Measurements from ENCODE around the gene CHRM4. TPM values are rescaled to one million over a fixed set of nuclear protein-coding genes. Genes with fewer than 3 reads are reported as not detected.

CHRM4 gene
- total RNA-seq, 1 donor from 2014 or later, result not detected

DNA sequence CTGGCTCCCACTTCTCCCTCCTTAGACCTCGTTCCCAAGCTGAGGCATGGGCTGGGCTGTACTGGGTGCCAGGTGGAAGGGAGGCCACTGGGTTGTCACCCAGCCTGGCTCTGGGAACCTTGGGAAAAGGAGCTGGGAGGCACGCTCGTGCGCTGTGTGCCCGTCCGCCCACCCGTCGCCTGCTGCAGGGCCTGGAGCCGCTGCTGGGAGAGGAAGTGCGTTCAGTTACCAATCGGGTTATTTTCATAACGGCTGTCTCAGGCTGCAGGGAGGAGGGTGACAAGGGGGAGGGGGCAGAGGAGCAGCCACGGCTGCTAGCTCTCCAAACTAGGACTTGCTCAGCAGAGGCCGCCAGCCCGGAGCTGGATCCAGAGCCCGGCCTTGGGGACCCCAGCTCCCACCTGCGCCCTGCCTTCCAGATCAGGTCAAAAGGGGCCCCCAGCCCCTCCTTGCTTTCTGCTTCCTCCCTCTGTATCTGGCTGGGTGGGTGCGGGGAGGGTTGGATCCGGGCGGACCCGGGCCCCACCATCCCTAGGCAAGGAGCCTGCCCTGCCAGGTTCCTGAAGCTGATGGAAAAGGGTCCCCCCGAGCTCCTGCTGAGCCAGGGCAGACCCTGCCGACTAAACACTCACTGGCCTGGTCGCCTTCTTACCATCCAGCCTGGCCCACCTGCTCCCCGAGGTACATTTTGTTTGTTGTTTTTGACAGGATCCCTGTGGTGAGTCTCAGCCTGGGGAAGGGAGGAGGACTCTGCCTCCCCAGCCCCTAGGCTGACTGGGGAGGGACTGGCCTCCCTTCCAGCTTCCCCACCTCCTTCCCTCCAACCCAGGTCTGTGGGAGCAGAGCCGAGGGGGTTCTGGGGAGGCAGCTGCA, 30.1 kb downstream of the CHRM4 start:
- DNase-seq (ENCODE audit: low read depth), result no peak
- H3K4me3 ChIP-seq (ENCODE audit: low read depth, low read length), result no peak overlapping the region
- TF ChIP-seq, protein P1, sequence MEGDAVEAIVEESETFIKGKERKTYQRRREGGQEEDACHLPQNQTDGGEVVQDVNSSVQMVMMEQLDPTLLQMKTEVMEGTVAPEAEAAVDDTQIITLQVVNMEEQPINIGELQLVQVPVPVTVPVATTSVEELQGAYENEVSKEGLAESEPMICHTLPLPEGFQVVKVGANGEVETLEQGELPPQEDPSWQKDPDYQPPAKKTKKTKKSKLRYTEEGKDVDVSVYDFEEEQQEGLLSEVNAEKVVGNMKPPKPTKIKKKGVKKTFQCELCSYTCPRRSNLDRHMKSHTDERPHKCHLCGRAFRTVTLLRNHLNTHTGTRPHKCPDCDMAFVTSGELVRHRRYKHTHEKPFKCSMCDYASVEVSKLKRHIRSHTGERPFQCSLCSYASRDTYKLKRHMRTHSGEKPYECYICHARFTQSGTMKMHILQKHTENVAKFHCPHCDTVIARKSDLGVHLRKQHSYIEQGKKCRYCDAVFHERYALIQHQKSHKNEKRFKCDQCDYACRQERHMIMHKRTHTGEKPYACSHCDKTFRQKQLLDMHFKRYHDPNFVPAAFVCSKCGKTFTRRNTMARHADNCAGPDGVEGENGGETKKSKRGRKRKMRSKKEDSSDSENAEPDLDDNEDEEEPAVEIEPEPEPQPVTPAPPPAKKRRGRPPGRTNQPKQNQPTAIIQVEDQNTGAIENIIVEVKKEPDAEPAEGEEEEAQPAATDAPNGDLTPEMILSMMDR (conservative IDR thresholded peaks at IDR 0.05; ENCODE audit: low read depth, low read length), result no peak

DNA sequence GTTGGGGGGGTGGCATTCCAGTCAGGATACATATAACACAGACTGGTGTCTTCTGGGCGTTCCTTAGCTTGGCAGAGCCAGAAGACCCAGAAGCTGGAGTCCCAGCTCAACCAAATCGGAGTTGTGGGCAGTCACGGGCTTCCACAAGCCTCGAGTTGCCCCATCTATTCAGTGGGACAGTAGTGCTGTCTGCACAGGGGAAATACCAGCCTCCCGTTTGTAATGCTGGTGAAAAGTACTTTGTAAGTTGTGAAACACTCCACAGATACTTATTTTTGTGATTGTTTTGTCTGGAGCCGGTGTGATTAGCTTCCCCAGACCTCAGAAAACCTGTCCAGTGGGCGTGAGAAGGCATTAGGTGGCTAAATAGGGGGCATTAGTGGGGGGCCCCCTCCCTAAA, 30.7 kb downstream of the CHRM4 start:
- TF ChIP-seq, protein P1 (conservative IDR thresholded peaks at IDR 0.05; ENCODE audit: low read depth, low read length), result no peak
- DNase-seq (ENCODE audit: low read depth), result no peak
- H3K4me3 ChIP-seq (ENCODE audit: low read depth, low read length), result no peak overlapping the region

DNA sequence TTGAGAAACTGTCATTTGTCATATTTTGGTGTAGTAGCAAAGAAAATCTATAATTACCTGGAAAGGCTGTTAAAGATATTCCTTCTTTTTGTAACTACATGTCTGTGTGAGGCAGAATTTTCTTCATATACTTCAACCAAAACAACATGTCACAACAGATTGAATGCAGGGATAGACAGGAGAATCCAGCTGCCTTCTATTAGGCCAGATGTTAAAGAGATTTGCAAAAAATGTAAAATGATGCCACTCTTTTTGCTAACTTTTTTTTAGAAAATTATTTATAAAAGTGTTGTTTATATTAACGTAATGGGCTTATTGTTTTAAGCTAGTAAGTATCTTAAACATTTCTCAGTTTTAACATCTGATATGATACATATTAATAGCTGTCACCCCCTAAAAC, 31.6 kb downstream of the CHRM4 start:
- DNase-seq (ENCODE audit: low read depth), result no peak
- TF ChIP-seq, protein P1 (conservative IDR thresholded peaks at IDR 0.05; ENCODE audit: low read depth, low read length), result no peak

DNA sequence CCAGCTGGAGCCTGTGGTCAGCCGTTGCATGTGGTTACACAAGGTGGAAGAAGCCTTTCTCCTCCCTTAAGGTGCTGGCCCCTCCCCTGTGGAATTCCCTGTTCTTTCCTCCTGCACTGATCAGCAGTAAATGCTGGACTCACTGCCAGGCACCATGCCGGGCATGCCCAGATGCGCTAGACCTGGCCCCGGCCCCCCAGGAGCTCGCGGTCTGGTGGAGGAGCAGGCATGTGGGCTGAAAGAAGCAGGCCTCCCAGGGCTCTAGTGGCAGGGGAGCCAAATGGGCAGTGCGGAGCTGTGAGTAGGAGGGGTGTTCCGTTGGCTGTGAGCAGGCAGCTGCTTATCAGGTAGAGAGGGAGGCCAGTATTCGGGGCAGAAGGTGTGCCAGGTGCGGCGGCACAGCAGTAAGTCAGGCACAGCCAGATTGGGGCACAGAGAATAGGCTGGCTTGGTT, 34.1 kb downstream of the CHRM4 start:
- no peak overlapping the region for H3K4me3 ChIP-seq (ENCODE audit: low read depth, low read length)
- TF ChIP-seq, protein P1 (conservative IDR thresholded peaks at IDR 0.05; ENCODE audit: low read depth, low read length), result no peak
- no peak for DNase-seq (ENCODE audit: low read depth)

More for the DNA sequence above, 31.6 kb downstream of the CHRM4 start:
- no peak overlapping the region for H3K4me3 ChIP-seq (ENCODE audit: low read depth, low read length)

DNA sequence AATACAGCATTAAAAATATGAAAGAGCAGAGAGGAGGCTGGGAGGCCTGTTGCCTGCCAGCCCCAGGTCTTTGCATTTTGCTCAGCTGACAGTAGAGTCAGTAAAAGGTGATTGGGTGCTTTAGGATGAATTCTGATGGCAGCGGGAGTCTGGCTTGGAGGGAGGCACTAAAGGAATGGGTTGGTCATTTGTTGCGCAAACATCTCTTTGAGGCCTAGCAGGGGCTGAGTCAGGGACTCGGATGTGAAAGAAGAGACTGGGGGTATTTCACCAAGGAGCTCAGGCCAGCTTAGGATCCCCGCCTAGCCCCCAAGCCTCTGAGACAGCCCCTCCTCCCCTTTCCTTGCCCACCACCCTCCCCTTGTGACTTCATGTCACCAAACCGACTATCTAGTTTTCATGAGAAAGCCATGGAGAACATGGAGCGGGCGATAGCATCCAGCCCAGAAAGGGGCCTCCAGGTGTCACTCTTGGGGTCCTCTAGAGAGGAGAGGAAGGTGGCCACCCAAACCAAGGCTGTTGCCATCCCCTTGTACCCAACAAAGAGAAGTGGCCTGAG, 34.6 kb downstream of the CHRM4 start:
- TF ChIP-seq, protein P1 (conservative IDR thresholded peaks at IDR 0.05; ENCODE audit: low read depth, low read length), result no peak
- H3K4me3 ChIP-seq (ENCODE audit: low read depth, low read length), result no peak overlapping the region
- no peak for DNase-seq (ENCODE audit: low read depth)

DNA sequence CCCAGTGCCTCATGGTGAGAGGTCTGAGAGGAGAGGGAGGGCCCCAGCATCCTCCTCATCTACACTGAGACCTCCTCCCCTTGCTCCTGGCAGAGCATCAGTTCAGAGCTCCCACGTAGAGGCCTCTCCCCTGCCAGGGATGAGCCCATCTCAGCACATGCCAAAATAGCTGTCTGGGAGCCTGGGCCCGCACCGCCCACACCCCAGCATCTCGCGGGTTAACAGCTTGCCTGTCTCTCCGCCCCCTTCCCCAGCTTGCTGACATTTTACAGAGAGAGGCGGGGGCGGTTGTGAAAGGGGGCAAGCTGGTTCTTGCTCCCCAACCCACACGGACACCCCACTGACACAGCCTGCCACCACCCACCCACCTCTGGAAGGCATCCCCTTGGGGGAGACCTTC, 37.9 kb downstream of the CHRM4 start:
- no peak for DNase-seq (ENCODE audit: low read depth)
- H3K4me3 ChIP-seq (ENCODE audit: low read depth, low read length), result no peak overlapping the region
- TF ChIP-seq, protein P1 (conservative IDR thresholded peaks at IDR 0.05; ENCODE audit: low read depth, low read length), result no peak

All from epithelial cell of proximal tubule (primary cell).